Adrenal gland (tissue), 12 donors: ENCODE measurements around the gene TULP4. TPM values are rescaled to one million over a fixed set of nuclear protein-coding genes. Genes with fewer than 3 reads are reported as not detected.
"Not testable (repeated sequence)": the region's sequence is repeated elsewhere in the genome, so short reads cannot be mapped to it uniquely, and the experiment has no call there.

Source experiments
- DNase-seq, 7 donors: peaks; one replicate each; pipeline ENCODE4 v3.0.0-alpha.2; 2019 to 2020
- H3K27ac ChIP-seq, 5 donors: fragments of 200-600 bp; sonication (generic) in 4 of 5; 1 replicate in 3 of 5; 2 replicates in 2 of 5; pipeline versions ENCODE4 v1.5.1 to v1.8.0; 2016 to 2020; ENCODE audit warnings: mild to moderate bottlenecking in 1 of 5
- H3K27me3 ChIP-seq: fragments of 200-600 bp; 2 replicates; pipeline ENCODE4 v1.8.0; 2021
- H3K36me3 ChIP-seq, 2 donors: fragments of 200-600 bp; replicated peaks in 1 of 2; 1 replicate in 1 of 2; 2 replicates in 1 of 2; pipeline versions ENCODE4 v1.5.1 to v1.8.0; 2018 to 2022
- H3K4me1 ChIP-seq, 2 donors: fragments of 200-600 bp; replicated peaks in 1 of 2; 1 replicate in 1 of 2; 2 replicates in 1 of 2; pipeline versions ENCODE4 v1.5.1 to v1.8.0; 2018 to 2021
- H3K4me3 ChIP-seq, 4 donors: fragments of 200-600 bp; sonication (generic) in 3 of 4; one replicate each; pipeline ENCODE4 v1.5.1; 2016 to 2018
- H3K9me3 ChIP-seq, 3 donors: fragments of 200-600 bp; sonication (generic) in 1 of 3; replicated peaks in 1 of 3; 1 replicate in 2 of 3; 2 replicates in 1 of 3; pipeline versions ENCODE4 v1.5.1 to v1.8.0; 2016 to 2021
- CTCF ChIP-seq, 6 experiments: fragments of 450-650 bp in 4 of 6; fragments of 200-600 bp in 2 of 6; sonication (generic) in 1 of 6; IDR thresholded peaks; 1 replicate in 5 of 6; 2 replicates in 1 of 6; pipeline versions ENCODE4 v1.5.1 to v1.8.0; 2016 to 2021; ENCODE audit warnings: antibody characterized with exemption in 6 of 6, mild to moderate bottlenecking in 2 of 6, moderate library complexity in 1 of 6
- POLR2A ChIP-seq, 2 donors: fragments of 450-650 bp; IDR thresholded peaks; one replicate each; pipeline ENCODE4 v1.6.1; 2017; ENCODE audit warnings: antibody characterized with exemption in 2 of 2, mild to moderate bottlenecking in 2 of 2, moderate library complexity in 1 of 2
- WGBS, 4 donors: extraction: QIAGEN DNeasy Blood & Tissue Kit in 2 of 4; methylation state at CpG; one replicate each; pipeline versions ENCODE4 v1.1.5 to v1.1.7; 2013 to 2017; 5-methylcytosine and 5-hydroxymethylcytosine counted together
- intact Hi-C, 2 donors: fragments of 100-400 bp; cut with DNase I; formaldehyde crosslinking; loops; one replicate each; pipeline versions ENCODE4 v1.14.1 to v1.15.0; 2022 to 2023
- polyA plus RNA-seq, 3 donors: library from polyadenylated mRNA; stranded (reverse); fragments of 200-250 nt in 2 of 3; fragments of 350-450 nt in 1 of 3; fragmentation: Illumina TruSeq in 1 of 3; extraction: RNeasy Lipid Tissue Mini Kit (QIAGEN cat#74804) in 1 of 3; gene quantifications; one replicate each; pipeline ENCODE4 v1.2.3, GENCODE V29; 2013 to 2014
- total RNA-seq, 9 donors: library from RNA; depleted of rRNA in 4 of 9; stranded (reverse); fragments of >200 nt in 4 of 9; fragments of 120-200 nt in 1 of 9; fragmentation: NEBNext Ultra II Directional in 1 of 9; extraction: Animal tissue kit (Norgen Biotek cat#: 25700) in 1 of 9; gene quantifications; one replicate each; pipeline versions ENCODE4 v1.1.0 to v1.2.4, GENCODE V29; 2013 to 2023
- donor health status: healthy with polysubstance abuse.
- donor health status: Bipolar disorder and iron deficiency.
- donor health status: DM: yes; HTN: yes; CAD: no.
- donor health status: DM: no; HTN: no; CAD: no.
- donor health status: DM: no; HTN: no; CAD: no.
- donor health status: DM: yes; HTN: yes; CAD: no.

Gene TULP4
- total and polyA plus RNA-seq, 12 donors, result 1.9 to 89.6 (median 61.4) TPM

GRCh38 chr6:158387578-158387977, 75.3 kb downstream of the TULP4 start:
- Histone ChIP-seq H3K36me3 (no peaks in the 10 kb centered on the region), H3K9me3 (no peaks in the 10 kb centered on the region), H3K4me1 (peaks cover 0 to 4% of the 10 kb centered on the region in 2 donors), H3K4me3 (no peak overlapping the region), H3K27me3 (no peaks in the 10 kb centered on the region), H3K27ac (no peak overlapping the region)
- intact Hi-C loops, result no loop called here
- DNase-seq, result no peak
- WGBS, 4 donors, result 96 to 100% (median 98%) methylated on average over 1 of the region's 1 CpG
- TF ChIP-seq POLR2A (IDR thresholded peaks at IDR 0.05) (no peak), CTCF (IDR thresholded peaks at IDR 0.05) (no peak)

- no peak for TF ChIP-seq CTCF (IDR thresholded peaks at IDR 0.05)
- TF ChIP-seq POLR2A (IDR thresholded peaks at IDR 0.05), result no peak
Observed at GRCh38 chr6:158388727-158389126, 76.5 kb downstream of the TULP4 start.

GRCh38 chr6:158389193-158389919, 77.1 kb downstream of the TULP4 start:
- Histone ChIP-seq H3K36me3 (no peaks in the 10 kb centered on the region), H3K4me3 (no peak overlapping the region), H3K27ac (no peak overlapping the region), H3K4me1 (peaks cover 0 to 4% of the 10 kb centered on the region in 2 donors), H3K27me3 (no peaks in the 10 kb centered on the region), H3K9me3 (no peaks in the 10 kb centered on the region)
- intact Hi-C loops, result no loop called here
- no peak for DNase-seq
- WGBS, 4 donors, result 93 to 98% (median 96%) methylated on average over 3 of the region's 3 CpGs
- TF ChIP-seq CTCF (IDR thresholded peaks at IDR 0.05) (no peak), POLR2A (IDR thresholded peaks at IDR 0.05) (no peak)

More at GRCh38 chr6:158388727-158389126, 76.5 kb downstream of the TULP4 start:
- Histone ChIP-seq H3K36me3 (no peaks in the 10 kb centered on the region), H3K4me3 (no peak overlapping the region), H3K27me3 (no peaks in the 10 kb centered on the region), H3K9me3 (no peaks in the 10 kb centered on the region), H3K27ac (no peak overlapping the region), H3K4me1 (peaks cover 0 to 4% of the 10 kb centered on the region in 2 donors)
- WGBS, 4 donors, result 22 to 41% (median 28%) methylated on average over 1 to 2 of the region's 2 CpGs
- no peak for DNase-seq
- intact Hi-C loops, result no loop called here

- Histone ChIP-seq H3K9me3 (no peaks in the 10 kb centered on the region), H3K27me3 (no peaks in the 10 kb centered on the region), H3K4me3 (no peak overlapping the region), H3K27ac (no peak overlapping the region), H3K4me1 (no peaks in the 10 kb centered on the region), H3K36me3 (no peaks in the 10 kb centered on the region)
- DNase-seq, result no peak
- WGBS, 4 donors, result 91 to 98% (median 96%) methylated on average over 3 of the region's 3 CpGs
- intact Hi-C loops, result no loop called here
- TF ChIP-seq CTCF (IDR thresholded peaks at IDR 0.05) (no peak), POLR2A (IDR thresholded peaks at IDR 0.05) (no peak)
Observed at GRCh38 chr6:158391276-158391675, 79.0 kb downstream of the TULP4 start.

GRCh38 chr6:158391977-158392376, 79.7 kb downstream of the TULP4 start:
- H3K27ac ChIP-seq, H3K36me3 ChIP-seq, intact Hi-C loops, H3K27me3 ChIP-seq, H3K9me3 ChIP-seq, H3K4me3 ChIP-seq, H3K4me1 ChIP-seq, DNase-seq: not testable (repeated sequence)
- WGBS, 4 donors, result 93 to 97% (median 96%) methylated on average over 4 of the region's 4 CpGs
